HFFc6 (cell line): ENCODE results near the gene ILF2. TPM values are rescaled to one million over a fixed set of nuclear protein-coding genes. Genes with fewer than 3 reads are reported as not detected.
A peak's percentile ranks its signal among the peaks of the same experiment; 100 is the strongest.
"Not testable (repeated sequence)": the region's sequence is repeated elsewhere in the genome, so short reads cannot be mapped to it uniquely, and the experiment has no call there.

Experiments
- DNase-seq: peaks from one replicate; pipeline ENCODE4 v3.0.0-alpha.2; 2018
- H3K27ac Mint-ChIP-seq: 2 replicates; pipeline ENCODE4 v1.8.0; 2020; ENCODE audit warnings: mild to moderate bottlenecking, mixed read lengths
- H3K27me3 Mint-ChIP-seq: 2 replicates; pipeline ENCODE4 v1.8.0; 2021; ENCODE audit warnings: mild to moderate bottlenecking, moderate library complexity, mixed read lengths; ENCODE audit not compliant: insufficient read depth
- H3K36me3 Mint-ChIP-seq: 2 replicates; pipeline ENCODE4 v1.8.0; 2021; ENCODE audit warnings: low read depth, mixed read lengths
- H3K4me1 Mint-ChIP-seq: 2 replicates; pipeline ENCODE4 v1.8.0; 2020; ENCODE audit warnings: low read depth, mixed read lengths
- H3K4me3 Mint-ChIP-seq: 2 replicates; pipeline ENCODE4 v1.8.0; 2020; ENCODE audit warnings: mild to moderate bottlenecking, moderate library complexity, mixed read lengths
- H3K9me3 Mint-ChIP-seq: 2 replicates; pipeline ENCODE4 v1.8.0; 2020; ENCODE audit warnings: mild to moderate bottlenecking, mixed read lengths
- CTCF ChIP-seq: fragments of 200-600 bp; sonication (generic); IDR thresholded peaks from 2 replicates; pipeline ENCODE4 v1.5.0; 2021; ENCODE audit warnings: antibody characterized with exemption, mild to moderate bottlenecking
- long read RNA-seq: library from polyadenylated mRNA; unstranded; transcript quantifications from one replicate; pipeline ENCODE4 v2.0.0, GENCODE V29; 2019
- total RNA-seq, 6 experiments: library from RNA; stranded (reverse); fragmentation: NEBNext Ultra II Directional; extraction: Animal tissue kit (Norgen Biotek cat#: 25700); gene quantifications; 2 replicates in 1 of 6; 3 replicates in 5 of 6; pipeline ENCODE4 v1.2.3, GENCODE V29; 2021

The ILF2 gene
- 100 to 1,000 TPM; 127 to 169 (median 156) TPM for total RNA-seq
- long read RNA-seq, transcript ILF2-201 (14 exons, 1,659 nt), result major isoform, 178 of 198 reads
- long read RNA-seq, partial matches to known transcripts, result 16 of 198 reads
- long read RNA-seq, other reads (novel, unspliced or antisense), result 4 of 198 reads

- Mint-ChIP-seq H3K27me3 (no peaks in the 10 kb centered on the region; the same call in 1 of the 2 replicates), H3K36me3 (peaks cover 12% of the 10 kb centered on the region), H3K4me3 (no peak within 1 kb of the TSS), H3K4me1 (peaks cover 27% of the 10 kb centered on the region), H3K9me3 (no peaks in the 10 kb centered on the region), H3K27ac (no peak within 1 kb of the TSS)
- TF ChIP-seq CTCF, result peak; percentile 46; the same call in 1 of the 2 replicates
- DNase-seq, result peak; percentile 100
Measured at GRCh38 chr1:153670859-153671627, at the start of gene ILF2. Gene ILF2, minus strand, starts transcription at chr1:153670993. Its CDS starts 71 bp downstream, at chr1:153670922.

- DNase-seq, result no peak
- Mint-ChIP-seq H3K36me3 (no peaks in the 10 kb centered on the region), H3K27me3 (peaks cover 6% of the 10 kb centered on the region), H3K27ac (no peak overlapping the region), H3K9me3 (no peaks in the 10 kb centered on the region), H3K4me1 (no peaks in the 10 kb centered on the region), H3K4me3 (no peak overlapping the region)
- TF ChIP-seq CTCF, result no peak
Measured at GRCh38 chr1:153717330-153717729, 46.5 kb upstream of the ILF2 start.

GRCh38 chr1:153716211-153716610 is 45.4 kb upstream of the ILF2 start:
- not testable (repeated sequence) for H3K27me3 Mint-ChIP-seq, H3K9me3 Mint-ChIP-seq, H3K4me3 Mint-ChIP-seq, H3K27ac Mint-ChIP-seq, H3K4me1 Mint-ChIP-seq, DNase-seq, H3K36me3 Mint-ChIP-seq

DNA sequence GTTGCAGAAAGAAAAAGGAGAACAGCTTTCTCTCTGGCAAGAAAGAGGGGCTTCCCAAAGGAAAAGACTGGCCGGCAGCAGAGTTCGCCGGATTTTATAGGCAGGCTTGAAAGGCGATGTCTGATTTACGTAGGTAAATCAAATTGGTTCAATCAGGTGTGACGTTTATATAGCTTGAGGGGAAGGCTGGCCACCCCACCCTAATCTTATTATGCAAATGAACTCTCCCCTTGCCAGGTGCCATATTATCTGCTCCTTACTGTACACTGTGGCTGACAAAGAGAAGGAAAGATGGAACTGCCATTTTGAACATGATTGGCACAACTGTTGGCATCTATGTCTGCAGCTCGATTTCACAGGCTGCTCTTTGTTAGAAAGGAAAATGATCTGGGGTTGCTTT is 40.2 kb upstream of the ILF2 start:
- TF ChIP-seq CTCF, result no peak
- DNase-seq, result no peak
- no peak overlapping the region for H3K27ac Mint-ChIP-seq

DNA sequence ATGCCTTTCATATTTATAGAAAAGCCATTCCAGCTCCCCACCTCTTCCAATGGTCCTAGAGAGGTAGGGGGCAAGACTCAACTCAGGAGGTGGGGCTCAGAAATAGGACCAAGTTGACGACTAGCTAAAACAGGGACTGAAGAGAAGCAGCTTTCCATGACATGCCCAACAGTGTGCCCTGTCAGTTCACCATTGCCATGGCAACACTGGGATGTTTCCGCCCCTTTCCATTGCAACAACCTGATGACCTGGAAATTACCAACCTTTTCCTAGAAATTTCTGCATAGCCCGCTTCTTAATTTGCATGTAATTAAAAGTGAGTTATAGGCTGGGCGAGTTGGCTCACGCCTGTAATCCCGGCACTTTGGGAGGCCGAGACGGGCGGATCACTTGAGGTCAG is 34.7 kb upstream of the ILF2 start:
- Mint-ChIP-seq H3K4me3 (no peak overlapping the region), H3K27me3 (no peaks in the 10 kb centered on the region), H3K36me3 (no peaks in the 10 kb centered on the region), H3K4me1 (0 out of 2 replicates have a peak, but pooled peaks cover 6% of the 10 kb centered on the region), H3K27ac (no peak overlapping the region), H3K9me3 (no peaks in the 10 kb centered on the region)
- TF ChIP-seq CTCF, result no peak
- no peak for DNase-seq

More for the DNA sequence above, 40.2 kb upstream of the ILF2 start:
- H3K27me3 Mint-ChIP-seq, result peaks cover 2% of the 10 kb centered on the region; the same call in 1 of the 2 replicates
- H3K36me3 Mint-ChIP-seq, result no peaks in the 10 kb centered on the region
- 0 out of 2 replicates have a peak, but pooled peaks cover 6% of the 10 kb centered on the region for H3K4me1 Mint-ChIP-seq
- no peak overlapping the region for H3K4me3 Mint-ChIP-seq
- H3K9me3 Mint-ChIP-seq, result no peaks in the 10 kb centered on the region

DNA sequence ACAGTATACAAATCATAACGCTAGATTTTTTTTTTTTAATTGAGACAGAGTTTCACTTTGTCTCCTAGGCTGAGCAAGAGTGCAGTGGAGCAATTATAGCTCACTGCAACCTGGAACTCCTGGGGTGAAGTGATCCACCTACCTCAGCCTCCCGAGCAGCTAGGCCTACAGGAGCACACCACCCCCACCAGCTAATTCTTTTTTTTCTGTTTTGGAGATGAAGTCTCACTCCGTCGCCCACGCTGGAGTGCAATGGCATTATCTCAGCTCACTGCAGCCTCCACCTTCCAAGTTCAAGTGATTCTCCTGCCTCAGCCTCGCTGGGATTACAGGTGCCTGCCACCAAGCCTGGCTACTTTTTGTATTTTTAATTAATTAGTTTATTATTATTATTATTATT is 29.0 kb upstream of the ILF2 start:
- Mint-ChIP-seq H3K27me3 (peaks cover 2% of the 10 kb centered on the region; the same call in 1 of the 2 replicates), H3K9me3 (no peaks in the 10 kb centered on the region), H3K27ac (no peak overlapping the region), H3K36me3 (no peaks in the 10 kb centered on the region), H3K4me1 (peaks cover 8% of the 10 kb centered on the region), H3K4me3 (no peak overlapping the region)
- no peak for TF ChIP-seq CTCF
- no peak for DNase-seq
